ENCODE data around the gene ZFR2. TPM values are rescaled to one million over a fixed set of nuclear protein-coding genes. Genes with fewer than 3 reads are reported as not detected.
A peak's percentile ranks its signal among the peaks of the same experiment; 100 is the strongest.

ZFR2 gene
- total RNA-seq, 4 donors from 2014 or later = not detected

DNA sequence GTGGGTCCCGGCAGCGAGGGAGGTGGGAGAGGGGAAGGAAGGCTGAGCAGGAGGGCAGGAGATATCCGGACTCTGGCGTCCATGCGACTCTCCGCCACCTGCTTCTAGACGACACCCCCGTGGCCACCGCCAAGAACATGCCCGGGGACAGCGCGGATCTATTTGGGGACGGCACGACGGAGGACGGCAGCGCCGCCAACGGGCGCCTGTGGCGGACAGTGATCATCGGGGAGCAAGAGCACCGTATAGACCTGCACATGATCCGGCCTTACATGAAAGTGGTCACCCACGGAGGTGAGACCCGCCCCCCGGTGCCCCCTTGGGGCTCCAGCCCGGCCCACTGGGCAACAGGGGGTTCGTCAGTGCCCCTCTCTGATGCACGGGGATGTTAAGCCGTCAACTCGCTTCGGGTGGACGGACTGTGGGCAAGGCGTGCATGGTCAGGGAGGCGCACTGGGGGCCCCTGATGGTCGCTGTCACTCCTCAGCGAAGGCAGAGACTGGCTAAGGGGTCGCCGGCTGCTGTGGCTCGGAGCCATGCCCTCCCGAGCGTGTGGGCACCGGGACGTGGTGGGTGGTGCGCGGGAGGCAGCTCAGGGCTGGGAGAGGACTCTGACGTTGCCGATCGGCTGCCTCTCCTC, 38.9 kb upstream of the ZFR2 start:
- Histone ChIP-seq H3K27me3 (no peaks in the 10 kb centered on the region), H3K36me3 (no peaks in the 10 kb centered on the region), H3K27ac (no peak overlapping the region), H3K9me3 (no peaks in the 10 kb centered on the region), H3K4me1 (no peaks in the 10 kb centered on the region), H3K4me3 (no peak overlapping the region)
- intact Hi-C loops (cut with DNase I; ENCODE audit: low total_unique reads) = no loop called here
- no peak for TF ChIP-seq POLR2A (IDR thresholded peaks at IDR 0.05)
- TF ChIP-seq, protein P1, sequence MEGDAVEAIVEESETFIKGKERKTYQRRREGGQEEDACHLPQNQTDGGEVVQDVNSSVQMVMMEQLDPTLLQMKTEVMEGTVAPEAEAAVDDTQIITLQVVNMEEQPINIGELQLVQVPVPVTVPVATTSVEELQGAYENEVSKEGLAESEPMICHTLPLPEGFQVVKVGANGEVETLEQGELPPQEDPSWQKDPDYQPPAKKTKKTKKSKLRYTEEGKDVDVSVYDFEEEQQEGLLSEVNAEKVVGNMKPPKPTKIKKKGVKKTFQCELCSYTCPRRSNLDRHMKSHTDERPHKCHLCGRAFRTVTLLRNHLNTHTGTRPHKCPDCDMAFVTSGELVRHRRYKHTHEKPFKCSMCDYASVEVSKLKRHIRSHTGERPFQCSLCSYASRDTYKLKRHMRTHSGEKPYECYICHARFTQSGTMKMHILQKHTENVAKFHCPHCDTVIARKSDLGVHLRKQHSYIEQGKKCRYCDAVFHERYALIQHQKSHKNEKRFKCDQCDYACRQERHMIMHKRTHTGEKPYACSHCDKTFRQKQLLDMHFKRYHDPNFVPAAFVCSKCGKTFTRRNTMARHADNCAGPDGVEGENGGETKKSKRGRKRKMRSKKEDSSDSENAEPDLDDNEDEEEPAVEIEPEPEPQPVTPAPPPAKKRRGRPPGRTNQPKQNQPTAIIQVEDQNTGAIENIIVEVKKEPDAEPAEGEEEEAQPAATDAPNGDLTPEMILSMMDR (IDR thresholded peaks at IDR 0.05) = no peak
- DNase-seq = no peak

GRCh38 chr19:3904233-3904632, 35.4 kb upstream of the ZFR2 start:
- Histone ChIP-seq H3K27me3 (no peaks in the 10 kb centered on the region), H3K9me3 (no peaks in the 10 kb centered on the region), H3K4me3 (no peak overlapping the region), H3K4me1 (no peaks in the 10 kb centered on the region), H3K36me3 (no peaks in the 10 kb centered on the region), H3K27ac (no peak overlapping the region)
- TF ChIP-seq POLR2A (IDR thresholded peaks at IDR 0.05) = no peak
- TF ChIP-seq, protein P1 (IDR thresholded peaks at IDR 0.05) = no peak
- DNase-seq = no peak
- intact Hi-C loops (cut with DNase I; ENCODE audit: low total_unique reads) = no loop called here

- no peak for DNase-seq
- no peak for TF ChIP-seq POLR2A (IDR thresholded peaks at IDR 0.05)
- TF ChIP-seq, protein P1 (IDR thresholded peaks at IDR 0.05) = no peak
- Histone ChIP-seq H3K27ac (no peak overlapping the region), H3K27me3 (no peaks in the 10 kb centered on the region), H3K4me3 (no peak overlapping the region), H3K36me3 (no peaks in the 10 kb centered on the region), H3K4me1 (no peaks in the 10 kb centered on the region), H3K9me3 (peaks cover 0 to 8% of the 10 kb centered on the region in 2 donors)
- intact Hi-C loops (cut with DNase I; ENCODE audit: low total_unique reads) = no loop called here
Measured at GRCh38 chr19:3902317-3902973, 33.6 kb upstream of the ZFR2 start.

- H3K4me3 ChIP-seq = no peak overlapping the region
- H3K9me3 ChIP-seq = peaks cover 0 to 8% of the 10 kb centered on the region in 2 donors
- TF ChIP-seq, protein P1 (IDR thresholded peaks at IDR 0.05) = no peak
- TF ChIP-seq POLR2A (IDR thresholded peaks at IDR 0.05) = no peak
- DNase-seq = peak in 1 of 2 donors; percentile 21
- H3K27me3 ChIP-seq = no peaks in the 10 kb centered on the region
- no peaks in the 10 kb centered on the region for H3K4me1 ChIP-seq
- no peaks in the 10 kb centered on the region for H3K36me3 ChIP-seq
- intact Hi-C loops (cut with DNase I; ENCODE audit: low total_unique reads) = no loop called here
- H3K27ac ChIP-seq = no peak overlapping the region
Measured at GRCh38 chr19:3899531-3900294, 30.9 kb upstream of the ZFR2 start.

GRCh38 chr19:3898426-3898825, 29.6 kb upstream of the ZFR2 start:
- no peak overlapping the region for H3K27ac ChIP-seq
- H3K4me3 ChIP-seq = no peak overlapping the region
- no peaks in the 10 kb centered on the region for H3K36me3 ChIP-seq
- TF ChIP-seq, protein P1 (IDR thresholded peaks at IDR 0.05) = no peak
- TF ChIP-seq POLR2A (IDR thresholded peaks at IDR 0.05) = no peak
- H3K4me1 ChIP-seq = no peaks in the 10 kb centered on the region
- no peaks in the 10 kb centered on the region for H3K27me3 ChIP-seq
- intact Hi-C loops (cut with DNase I; ENCODE audit: low total_unique reads) = no loop called here
- H3K9me3 ChIP-seq = peaks cover 0 to 8% of the 10 kb centered on the region in 2 donors
- DNase-seq = no peak
